ENCODE data around the gene LMAN1L. TPM values are rescaled to one million over a fixed set of nuclear protein-coding genes. Genes with fewer than 3 reads are reported as not detected.

The LMAN1L gene
- total and polyA plus RNA-seq, 7 donors = 0.64 to 1.8 TPM; not detected in 5

DNA sequence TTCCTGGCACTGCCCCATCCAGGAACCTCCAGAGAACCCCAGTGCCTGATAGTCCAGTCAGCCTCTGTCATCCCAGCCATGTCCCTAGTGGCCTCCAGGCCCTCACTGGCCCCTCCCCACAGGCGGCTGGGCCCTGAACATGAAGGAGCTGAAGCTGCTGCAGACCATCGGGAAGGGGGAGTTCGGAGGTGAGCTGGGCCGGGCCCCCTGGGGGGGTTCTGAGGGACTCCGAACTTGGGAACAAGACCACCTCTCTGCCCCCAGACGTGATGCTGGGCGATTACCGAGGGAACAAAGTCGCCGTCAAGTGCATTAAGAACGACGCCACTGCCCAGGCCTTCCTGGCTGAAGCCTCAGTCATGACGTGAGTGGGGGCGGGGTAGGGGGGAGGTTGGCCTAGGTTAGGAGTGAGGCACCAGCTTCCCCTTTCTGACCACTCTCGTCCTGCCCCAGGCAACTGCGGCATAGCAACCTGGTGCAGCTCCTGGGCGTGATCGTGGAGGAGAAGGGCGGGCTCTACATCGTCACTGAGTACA lies 12.0 kb upstream of the LMAN1L start:
- Histone ChIP-seq H3K27ac (no peak overlapping the region), H3K4me1 (peaks cover 0 to 9% (median 5%) of the 10 kb centered on the region in 4 donors), H3K36me3 (peaks cover 0 to 48% (median 9%) of the 10 kb centered on the region in 4 donors), H3K9me3 (no peaks in the 10 kb centered on the region), H3K4me3 (no peak overlapping the region), H3K27me3 (no peaks in the 10 kb centered on the region)
- intact Hi-C loops (cut with DNase I) = loop anchor here (1.0 kb wide), 2 partner anchors 18 to 29 kb away; partner anchors contain the start of gene CSK
- no peak for TF ChIP-seq POLR2A (IDR thresholded peaks at IDR 0.05)
- TF ChIP-seq POLR2AphosphoS5 (IDR thresholded peaks at IDR 0.05) = no peak
- TF ChIP-seq EP300 (IDR thresholded peaks at IDR 0.05) = no peak
- TF ChIP-seq CTCF (IDR thresholded peaks at IDR 0.05) = no peak
- DNase-seq = no peak
- 82 to 88% methylated on average over 20 of the region's 20 CpGs for WGBS, 2 donors

DNA sequence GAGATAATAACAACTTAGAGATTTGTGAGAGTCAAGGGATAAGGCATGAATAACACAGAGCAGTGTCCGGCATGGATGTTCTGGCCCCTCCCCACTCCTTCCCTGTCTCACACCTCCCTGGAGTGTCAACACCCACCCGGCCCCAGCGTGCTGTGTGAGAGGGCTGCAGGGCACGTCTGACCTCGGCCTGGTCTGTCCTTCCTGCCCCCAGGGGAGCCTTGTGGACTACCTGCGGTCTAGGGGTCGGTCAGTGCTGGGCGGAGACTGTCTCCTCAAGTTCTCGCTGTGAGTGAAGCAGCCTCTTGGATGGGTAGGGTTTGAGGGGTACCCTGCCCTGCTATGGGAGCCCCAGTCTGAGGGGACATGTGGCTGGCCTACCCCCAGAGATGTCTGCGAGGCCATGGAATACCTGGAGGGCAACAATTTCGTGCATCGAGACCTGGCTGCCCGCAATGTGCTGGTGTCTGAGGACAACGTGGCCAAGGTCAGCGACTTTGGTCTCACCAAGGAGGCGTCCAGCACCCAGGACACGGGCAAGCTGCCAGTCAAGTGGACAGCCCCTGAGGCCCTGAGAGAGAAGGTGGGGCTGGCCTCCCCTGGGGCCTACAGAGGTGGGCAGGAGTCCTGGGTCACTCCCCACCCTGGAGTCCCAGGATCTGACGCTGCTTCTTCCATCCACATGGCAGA lies 11.2 kb upstream of the LMAN1L start:
- no peak overlapping the region for H3K27ac ChIP-seq
- H3K36me3 ChIP-seq = peaks cover 0 to 48% (median 9%) of the 10 kb centered on the region in 4 donors
- H3K27me3 ChIP-seq = no peaks in the 10 kb centered on the region
- H3K4me1 ChIP-seq = peaks cover 0 to 9% (median 5%) of the 10 kb centered on the region in 4 donors
- H3K9me3 ChIP-seq = no peaks in the 10 kb centered on the region
- intact Hi-C loops (cut with DNase I) = no loop called here
- 88 to 90% methylated on average over 18 of the region's 18 CpGs for WGBS, 2 donors
- no peak overlapping the region for H3K4me3 ChIP-seq
- no peak for TF ChIP-seq POLR2A (IDR thresholded peaks at IDR 0.05)
- TF ChIP-seq CTCF (IDR thresholded peaks at IDR 0.05) = no peak
- no peak for TF ChIP-seq EP300 (IDR thresholded peaks at IDR 0.05)
- TF ChIP-seq POLR2AphosphoS5 (IDR thresholded peaks at IDR 0.05) = no peak
- DNase-seq = no peak

DNA sequence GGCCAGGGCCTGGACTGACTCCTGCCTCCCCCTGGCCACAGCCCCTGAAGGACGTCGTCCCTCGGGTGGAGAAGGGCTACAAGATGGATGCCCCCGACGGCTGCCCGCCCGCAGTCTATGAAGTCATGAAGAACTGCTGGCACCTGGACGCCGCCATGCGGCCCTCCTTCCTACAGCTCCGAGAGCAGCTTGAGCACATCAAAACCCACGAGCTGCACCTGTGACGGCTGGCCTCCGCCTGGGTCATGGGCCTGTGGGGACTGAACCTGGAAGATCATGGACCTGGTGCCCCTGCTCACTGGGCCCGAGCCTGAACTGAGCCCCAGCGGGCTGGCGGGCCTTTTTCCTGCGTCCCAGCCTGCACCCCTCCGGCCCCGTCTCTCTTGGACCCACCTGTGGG lies 10.3 kb upstream of the LMAN1L start:
- no peak for DNase-seq
- TF ChIP-seq POLR2A (IDR thresholded peaks at IDR 0.05) = no peak
- no peak for TF ChIP-seq CTCF (IDR thresholded peaks at IDR 0.05)
- TF ChIP-seq POLR2AphosphoS5 (IDR thresholded peaks at IDR 0.05) = no peak
- no peak for TF ChIP-seq EP300 (IDR thresholded peaks at IDR 0.05)
- H3K4me1 ChIP-seq = peaks cover 0 to 9% (median 5%) of the 10 kb centered on the region in 4 donors
- H3K36me3 ChIP-seq = peaks cover 0 to 48% (median 9%) of the 10 kb centered on the region in 4 donors
- H3K9me3 ChIP-seq = no peaks in the 10 kb centered on the region
- no peaks in the 10 kb centered on the region for H3K27me3 ChIP-seq
- no peak overlapping the region for H3K27ac ChIP-seq
- H3K4me3 ChIP-seq = no peak overlapping the region
- intact Hi-C loops (cut with DNase I) = no loop called here
- 92 to 94% methylated on average over 20 of the region's 20 CpGs for WGBS, 2 donors

- Histone ChIP-seq H3K9me3 (no peaks in the 10 kb centered on the region), H3K4me3 (no peak overlapping the region), H3K27me3 (no peaks in the 10 kb centered on the region), H3K27ac (no peak overlapping the region), H3K36me3 (peaks cover 0 to 48% (median 9%) of the 10 kb centered on the region in 4 donors), H3K4me1 (peaks cover 0 to 9% (median 5%) of the 10 kb centered on the region in 4 donors)
- DNase-seq = no peak
- intact Hi-C loops (cut with DNase I) = no loop called here
- WGBS, 2 donors = 88 to 92% methylated on average over 31 of the region's 31 CpGs
- no peak for TF ChIP-seq CTCF (IDR thresholded peaks at IDR 0.05)
- TF ChIP-seq POLR2A (IDR thresholded peaks at IDR 0.05) = no peak
- TF ChIP-seq EP300 (IDR thresholded peaks at IDR 0.05) = no peak
- TF ChIP-seq POLR2AphosphoS5 (IDR thresholded peaks at IDR 0.05) = no peak
Measured at GRCh38 chr15:74802862-74803447, 9.7 kb upstream of the LMAN1L start.
